Left ventricle myocardium inferior (tissue), 1 donor: ENCODE data around the gene TULP4. TPM values are rescaled to one million over a fixed set of nuclear protein-coding genes. Genes with fewer than 3 reads are reported as not detected.
"Not testable (repeated sequence)": the region's sequence is repeated elsewhere in the genome, so short reads cannot be mapped to it uniquely, and the experiment has no call there.

ENCODE experiments used
- DNase-seq: peaks from one replicate; pipeline ENCODE4 v3.0.0-alpha.2; 2020
- H3K27ac ChIP-seq: fragments of 200-600 bp; replicated peaks from 2 replicates; pipeline ENCODE4 v1.8.0; 2021
- H3K27me3 ChIP-seq: fragments of 200-600 bp; 2 replicates; pipeline ENCODE4 v1.8.0; 2021; ENCODE audit warnings: low read depth
- H3K36me3 ChIP-seq: fragments of 200-600 bp; 2 replicates; pipeline ENCODE4 v1.8.0; 2021
- H3K4me1 ChIP-seq: fragments of 200-600 bp; 2 replicates; pipeline ENCODE4 v1.8.0; 2021
- H3K4me3 ChIP-seq: fragments of 200-600 bp; 2 replicates; pipeline ENCODE4 v1.8.0; 2021; ENCODE audit warnings: mild to moderate bottlenecking, moderate library complexity
- H3K9me3 ChIP-seq: fragments of 200-600 bp; replicated peaks from 2 replicates; pipeline ENCODE4 v1.8.0; 2021
- intact Hi-C: fragments of 100-400 bp; cut with micrococcal nuclease; formaldehyde crosslinking; loops from one replicate; pipeline ENCODE4 v1.11.0; 2022
- total RNA-seq: library from RNA; stranded (reverse); fragmentation: NEBNext Ultra II Directional; extraction: Animal tissue kit (Norgen Biotek cat#: 25700); gene quantifications from one replicate; pipeline ENCODE4 v1.2.1, GENCODE V29; 2021
- TF ChIP-seq, protein P1 (sequence below): fragments of 200-600 bp; IDR thresholded peaks from 2 replicates; pipeline ENCODE4 v1.8.0; 2021; ENCODE audit warnings: antibody characterized with exemption, mild to moderate bottlenecking, borderline replicate concordance
- donor health status: DM: no; HTN: yes; CAD: no; lungs with severe emphysema.

The TULP4 gene
- total RNA-seq, 1 donor from 2014 or later: 111 TPM

DNA sequence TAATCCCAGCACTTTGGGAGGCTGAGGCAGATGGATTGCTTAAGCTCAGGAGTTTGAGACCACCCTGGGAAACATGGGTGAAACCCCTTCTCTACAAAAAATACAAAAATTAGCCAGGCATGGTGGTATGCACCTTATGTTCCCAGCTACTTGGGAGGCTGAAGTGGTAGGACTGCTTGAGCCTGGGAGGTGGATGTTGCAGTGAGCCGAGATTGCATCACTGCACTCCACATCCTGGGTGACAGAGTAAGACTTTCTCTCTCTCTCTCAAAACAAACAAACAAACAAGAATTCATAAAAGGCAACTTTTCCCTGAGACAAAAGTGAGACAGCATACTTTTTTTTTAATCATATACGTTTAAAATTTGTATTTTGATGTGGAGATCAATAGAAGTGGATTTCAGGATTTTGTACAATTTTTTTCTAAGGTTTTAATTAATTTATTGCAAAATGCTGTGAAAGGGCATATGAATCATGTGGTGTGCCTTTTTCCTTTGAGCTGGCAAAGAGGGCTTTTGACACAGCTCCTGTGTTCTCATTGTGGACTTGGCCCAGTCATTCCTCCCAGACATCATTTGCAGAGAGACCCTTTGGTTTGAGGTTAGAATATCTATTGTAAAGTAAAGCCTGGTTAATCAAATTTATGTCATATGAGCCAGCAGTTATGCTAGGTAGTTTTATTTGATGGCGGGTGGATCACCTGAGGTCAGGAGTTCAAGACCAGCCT lies 77.1 kb downstream of the TULP4 start:
- intact Hi-C loops: no loop called here
- no peak for DNase-seq
- TF ChIP-seq, protein P1, sequence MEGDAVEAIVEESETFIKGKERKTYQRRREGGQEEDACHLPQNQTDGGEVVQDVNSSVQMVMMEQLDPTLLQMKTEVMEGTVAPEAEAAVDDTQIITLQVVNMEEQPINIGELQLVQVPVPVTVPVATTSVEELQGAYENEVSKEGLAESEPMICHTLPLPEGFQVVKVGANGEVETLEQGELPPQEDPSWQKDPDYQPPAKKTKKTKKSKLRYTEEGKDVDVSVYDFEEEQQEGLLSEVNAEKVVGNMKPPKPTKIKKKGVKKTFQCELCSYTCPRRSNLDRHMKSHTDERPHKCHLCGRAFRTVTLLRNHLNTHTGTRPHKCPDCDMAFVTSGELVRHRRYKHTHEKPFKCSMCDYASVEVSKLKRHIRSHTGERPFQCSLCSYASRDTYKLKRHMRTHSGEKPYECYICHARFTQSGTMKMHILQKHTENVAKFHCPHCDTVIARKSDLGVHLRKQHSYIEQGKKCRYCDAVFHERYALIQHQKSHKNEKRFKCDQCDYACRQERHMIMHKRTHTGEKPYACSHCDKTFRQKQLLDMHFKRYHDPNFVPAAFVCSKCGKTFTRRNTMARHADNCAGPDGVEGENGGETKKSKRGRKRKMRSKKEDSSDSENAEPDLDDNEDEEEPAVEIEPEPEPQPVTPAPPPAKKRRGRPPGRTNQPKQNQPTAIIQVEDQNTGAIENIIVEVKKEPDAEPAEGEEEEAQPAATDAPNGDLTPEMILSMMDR: no peak
- Histone ChIP-seq H3K36me3 (no peaks in the 10 kb centered on the region), H3K4me3 (no peak overlapping the region), H3K9me3 (peaks cover 11% of the 10 kb centered on the region), H3K4me1 (no peaks in the 10 kb centered on the region), H3K27me3 (no peaks in the 10 kb centered on the region), H3K27ac (no peak overlapping the region)

DNA sequence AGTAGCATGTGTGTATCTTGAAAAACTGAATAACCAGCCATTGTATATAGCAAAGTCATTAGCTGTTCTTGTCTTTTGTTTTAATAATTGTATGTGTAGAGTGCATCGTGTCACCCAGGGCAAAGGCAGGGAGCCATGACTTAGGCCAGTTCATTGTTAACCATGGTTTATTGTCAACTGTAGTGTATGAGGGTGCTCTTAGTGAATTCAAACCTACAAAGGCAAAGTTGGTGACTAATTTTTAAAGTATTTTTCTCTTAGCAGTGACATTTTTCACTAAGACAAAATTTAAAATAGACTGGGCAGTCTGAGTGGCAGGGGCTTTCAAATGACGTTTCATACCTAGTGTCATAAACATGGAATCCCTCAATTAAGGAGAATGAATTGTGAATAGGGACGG lies 79.0 kb downstream of the TULP4 start:
- DNase-seq: no peak
- TF ChIP-seq, protein P1: no peak
- Histone ChIP-seq H3K27me3 (no peaks in the 10 kb centered on the region), H3K4me3 (no peak overlapping the region), H3K9me3 (peaks cover 11% of the 10 kb centered on the region), H3K36me3 (no peaks in the 10 kb centered on the region), H3K4me1 (no peaks in the 10 kb centered on the region), H3K27ac (no peak overlapping the region)
- intact Hi-C loops: no loop called here

DNA sequence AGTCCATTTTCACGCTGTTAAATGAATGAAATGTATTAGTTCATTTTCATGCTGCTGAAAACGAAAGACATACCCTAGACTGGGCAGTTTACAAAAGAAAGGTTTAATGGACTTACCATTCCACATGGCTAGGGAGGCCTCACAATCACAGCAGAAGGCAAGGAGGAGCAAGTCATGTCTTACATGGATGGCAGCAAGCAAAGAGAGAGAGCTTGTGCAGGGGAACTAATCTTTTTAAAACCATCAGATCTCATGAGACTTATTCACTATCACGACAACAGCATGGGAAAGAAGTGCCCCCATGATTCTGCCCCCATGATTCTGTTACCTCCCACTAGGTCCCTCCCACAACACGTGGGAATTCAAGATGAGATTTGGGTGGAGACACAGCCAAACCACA lies 79.7 kb downstream of the TULP4 start:
- H3K27ac ChIP-seq, H3K4me3 ChIP-seq, DNase-seq, H3K27me3 ChIP-seq, H3K36me3 ChIP-seq, intact Hi-C loops, H3K4me1 ChIP-seq: not testable (repeated sequence)
- H3K9me3 ChIP-seq: peaks cover 11% of the 10 kb centered on the region

DNA sequence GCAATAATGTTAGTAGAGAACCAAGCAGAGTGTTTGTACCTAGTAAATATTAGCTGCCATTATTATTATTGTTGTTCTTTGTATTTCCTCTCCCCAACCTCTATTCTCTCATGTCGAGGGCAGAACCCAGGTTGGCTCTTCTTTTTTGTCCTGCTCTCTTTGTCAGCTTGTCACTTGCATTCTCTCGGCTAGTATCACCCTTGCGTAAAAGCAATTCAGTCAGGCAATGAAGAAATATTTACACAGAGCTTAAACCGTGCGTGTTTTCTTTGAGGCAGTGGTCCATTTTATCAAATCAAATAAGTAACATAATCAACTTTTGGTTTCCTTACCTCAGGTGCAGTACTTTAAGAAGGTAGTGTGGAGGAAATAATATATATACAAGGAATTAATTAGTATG lies 83.9 kb downstream of the TULP4 start:
- Histone ChIP-seq H3K36me3 (no peaks in the 10 kb centered on the region), H3K4me1 (peaks cover 16% of the 10 kb centered on the region), H3K27me3 (no peaks in the 10 kb centered on the region), H3K4me3 (no peak overlapping the region), H3K27ac (no peak overlapping the region), H3K9me3 (peaks cover 11% of the 10 kb centered on the region)
- no peak for DNase-seq
- TF ChIP-seq, protein P1: no peak
- intact Hi-C loops: no loop called here

DNA sequence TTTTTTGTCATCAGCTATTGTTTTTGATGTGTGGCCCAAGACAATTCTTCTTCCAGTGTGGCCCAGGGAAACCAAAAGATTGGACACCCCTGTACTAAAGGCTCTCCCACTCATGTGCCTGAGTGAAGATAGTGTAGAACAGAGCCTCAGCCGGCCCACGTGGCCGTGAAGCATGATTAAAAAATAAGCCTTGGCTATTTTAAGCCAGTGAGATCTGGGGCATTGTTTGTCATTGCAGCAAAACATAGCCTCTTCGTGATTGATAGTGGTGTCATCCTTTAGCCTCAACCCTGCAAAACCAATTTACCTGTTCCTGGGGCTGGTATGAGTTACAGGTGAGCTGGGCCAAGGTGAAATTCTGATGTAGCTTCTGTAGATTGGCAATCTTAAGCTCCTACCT lies 85.3 kb downstream of the TULP4 start:
- no peak for DNase-seq
- TF ChIP-seq, protein P1: no peak
- Histone ChIP-seq H3K36me3 (no peaks in the 10 kb centered on the region), H3K4me3 (no peak overlapping the region), H3K4me1 (peaks cover 24% of the 10 kb centered on the region), H3K9me3 (peaks cover 11% of the 10 kb centered on the region), H3K27ac (no peak overlapping the region), H3K27me3 (no peaks in the 10 kb centered on the region)
- intact Hi-C loops: no loop called here

DNA sequence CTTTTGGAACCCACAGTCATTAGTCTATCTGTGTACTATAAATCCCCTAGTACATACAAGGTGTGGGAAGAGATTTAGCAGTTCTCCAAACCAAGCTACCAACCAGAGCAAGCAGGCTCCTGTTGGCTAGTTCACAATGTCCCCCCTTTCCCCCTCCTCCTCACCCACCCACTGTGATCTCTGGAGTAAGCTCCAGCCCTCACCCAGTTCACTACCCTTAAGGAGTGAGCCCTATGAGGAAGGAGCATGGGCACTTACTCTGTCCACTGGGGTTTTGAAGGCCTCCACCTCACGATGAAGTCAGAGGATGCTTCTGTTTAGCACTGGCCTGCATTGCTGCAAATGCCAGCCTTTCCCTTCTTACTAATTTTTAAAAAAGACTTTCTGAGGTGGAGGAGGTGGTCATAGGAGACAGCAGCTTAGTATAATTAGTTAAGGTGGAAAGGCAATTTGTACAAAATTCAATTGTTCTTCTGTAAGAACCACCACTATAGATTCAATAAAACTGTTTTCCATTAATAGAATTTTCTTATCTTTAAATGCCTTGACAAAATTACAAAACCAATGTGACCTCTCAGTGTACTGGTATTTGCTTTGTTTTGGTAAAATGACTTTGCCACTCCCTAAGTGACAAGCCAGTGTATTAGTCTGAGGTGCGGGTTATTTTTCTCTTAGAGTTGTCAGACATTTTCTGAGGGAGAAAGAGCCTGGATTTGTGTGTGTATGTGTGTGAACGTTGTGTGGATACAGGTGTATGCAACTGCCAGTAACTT lies 86.2 kb downstream of the TULP4 start:
- H3K4me1 ChIP-seq: peaks cover 24% of the 10 kb centered on the region
- TF ChIP-seq, protein P1: no peak
- no peak overlapping the region for H3K4me3 ChIP-seq
- no peak overlapping the region for H3K27ac ChIP-seq
- H3K9me3 ChIP-seq: peaks cover 9% of the 10 kb centered on the region
- DNase-seq: no peak
- intact Hi-C loops: no loop called here
- H3K36me3 ChIP-seq: no peaks in the 10 kb centered on the region
- no peaks in the 10 kb centered on the region for H3K27me3 ChIP-seq
